Hematopoietic multipotent progenitor cell treated with erythropoietin and hydrocortisone succinate and interleukin-3 and kit ligand, for 4 days (in vitro differentiated cells): ENCODE measurements around the gene PARD3.

Experiments used
- DNase-seq: peaks from one replicate; pipeline ENCODE4 v3.0.0-alpha.2; 2015

PARD3 gene

DNA sequence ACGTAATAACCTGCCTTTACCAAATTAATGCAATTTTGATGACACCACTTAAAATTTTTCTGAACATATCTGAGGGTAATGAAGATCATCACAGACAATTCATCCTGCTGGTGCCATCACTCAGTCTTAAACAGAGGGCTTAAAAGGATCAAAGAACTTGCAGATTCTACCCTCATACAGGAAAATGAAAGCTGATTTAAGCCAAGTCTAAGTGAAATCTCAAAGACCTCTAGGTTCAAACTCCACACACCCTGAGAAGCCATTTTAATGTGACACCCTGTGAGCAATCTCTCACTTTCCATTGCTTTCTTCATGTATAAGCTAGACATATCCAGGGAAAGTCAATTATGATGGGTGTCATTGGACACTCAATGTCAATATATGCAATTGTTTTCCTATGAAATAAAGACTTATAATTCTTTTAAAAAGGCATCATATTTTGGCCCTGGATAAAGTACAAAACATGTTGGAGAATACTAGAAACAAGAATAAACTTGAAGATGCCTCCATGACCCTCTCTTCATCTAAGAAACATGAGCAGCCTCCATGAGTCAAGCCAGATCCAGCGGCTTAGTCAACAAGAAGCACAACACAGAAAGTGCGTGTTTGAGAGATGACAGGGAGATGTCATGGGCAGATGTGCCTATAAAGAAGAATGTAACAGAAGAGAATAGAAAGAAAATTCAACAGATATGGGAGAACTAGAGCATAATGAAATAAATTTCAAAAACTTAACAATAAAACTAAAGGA, 291.9 kb downstream of the PARD3 start:
- no peak for DNase-seq

DNA sequence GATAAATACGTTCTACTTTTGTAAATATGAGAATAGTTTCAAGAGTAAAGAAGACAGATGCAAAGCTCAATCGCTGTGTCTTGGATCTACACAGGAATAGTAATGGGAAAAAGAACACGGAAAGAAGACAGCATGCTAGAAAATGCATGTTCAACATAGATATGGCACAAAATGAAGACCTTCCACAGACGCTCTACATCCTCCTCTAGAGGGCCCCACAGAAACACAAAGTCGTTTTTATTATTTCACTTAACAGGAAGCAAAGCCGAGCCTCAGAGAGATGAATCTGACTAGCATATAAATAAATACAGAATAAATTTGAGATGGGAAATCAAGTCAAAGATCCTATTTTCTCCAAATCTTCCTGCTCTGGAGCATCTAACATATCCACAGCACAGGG, 292.6 kb downstream of the PARD3 start:
- peak; percentile 61 for DNase-seq

DNA sequence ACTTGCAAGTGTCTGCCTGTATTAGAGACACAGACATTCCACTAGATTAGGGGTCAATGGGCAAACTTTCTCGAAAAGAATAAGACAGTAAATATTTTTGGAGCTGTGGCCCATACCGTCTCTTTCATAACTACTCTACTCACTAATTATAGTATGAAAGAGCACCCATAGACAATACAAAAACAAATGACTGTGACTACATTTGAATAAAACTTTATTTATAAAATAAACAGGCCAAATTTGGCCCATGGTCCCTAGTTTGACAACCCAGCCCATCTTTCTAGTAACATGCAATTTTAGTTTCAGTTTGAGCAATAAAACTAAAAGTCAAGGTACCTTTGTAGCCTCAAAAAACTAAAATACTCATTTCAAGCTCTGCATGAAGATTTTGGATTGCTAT, 294.6 kb downstream of the PARD3 start:
- DNase-seq = no peak

DNA sequence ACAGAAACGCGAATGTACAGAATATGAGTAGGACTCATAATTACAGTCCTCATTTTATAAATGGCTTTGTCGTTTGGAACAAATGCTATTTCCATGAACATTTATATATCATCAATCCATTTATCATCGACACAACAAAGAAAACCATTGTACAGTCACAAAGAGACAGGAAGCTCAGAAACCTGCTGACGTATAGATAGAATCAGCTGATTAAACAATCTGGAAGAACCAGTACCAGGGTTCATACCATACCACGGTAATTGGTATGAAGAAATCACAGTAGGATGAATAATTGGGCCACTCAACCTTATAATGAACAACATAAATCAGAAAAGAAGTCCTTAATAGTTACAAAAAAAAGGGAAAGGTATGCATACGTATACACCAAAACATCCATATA, 295.0 kb downstream of the PARD3 start:
- DNase-seq = no peak

DNA sequence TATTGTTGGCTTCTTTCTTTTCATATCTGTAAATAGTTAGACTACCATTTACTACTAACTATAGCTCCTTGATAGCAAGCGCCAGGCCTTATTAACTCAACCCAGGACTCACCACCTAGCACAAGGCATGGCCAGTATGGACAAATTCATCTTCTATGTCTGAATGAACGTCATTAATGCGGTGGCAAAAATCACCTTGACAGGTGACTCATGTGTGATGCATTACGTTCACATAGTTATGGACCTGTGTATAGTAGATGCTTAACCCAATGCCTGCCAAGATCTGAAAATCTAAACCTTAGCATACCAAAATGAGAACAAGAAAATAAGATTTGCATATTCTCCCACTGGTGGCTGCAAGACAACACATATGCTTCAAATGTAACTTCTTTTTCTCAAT, 300.8 kb downstream of the PARD3 start:
- no peak for DNase-seq

DNA sequence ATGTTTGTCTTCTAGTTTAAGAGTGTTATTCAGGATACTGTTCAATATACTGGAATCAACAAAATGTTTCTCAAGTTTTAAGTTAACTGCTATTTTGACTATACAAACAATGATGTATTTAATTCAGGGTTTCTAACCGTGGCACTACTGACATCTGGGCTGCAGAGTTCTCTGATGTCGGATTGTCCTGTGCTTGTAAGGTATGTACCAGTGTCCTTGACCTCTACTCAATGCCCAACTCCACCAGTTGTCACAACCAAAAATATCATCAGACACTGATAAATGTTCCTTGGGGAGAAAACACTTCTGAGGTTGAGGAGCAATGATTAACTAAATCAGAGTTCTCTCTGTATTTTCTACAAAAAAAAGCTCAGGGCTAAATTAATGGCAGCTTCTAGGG, 301.5 kb downstream of the PARD3 start:
- DNase-seq = no peak

DNA sequence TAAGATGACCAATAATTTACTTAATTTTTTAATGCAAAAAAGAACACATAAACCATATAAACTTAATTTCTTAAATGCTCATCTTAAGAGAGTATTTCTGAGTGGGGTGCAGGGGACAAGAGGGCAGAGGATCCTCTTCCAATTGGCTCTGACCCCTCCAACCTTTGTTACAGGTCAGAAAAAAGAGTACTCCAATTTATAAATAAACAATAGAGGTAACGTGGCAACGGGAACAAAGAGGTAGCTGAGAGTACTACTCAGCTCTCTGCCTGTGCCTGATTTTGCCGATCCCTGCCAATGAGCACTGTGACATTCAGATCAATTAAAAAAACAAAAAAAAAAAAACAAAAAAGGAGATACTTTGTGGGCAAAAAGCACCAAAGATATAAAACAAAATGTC, 307.9 kb downstream of the PARD3 start:
- no peak for DNase-seq

DNA sequence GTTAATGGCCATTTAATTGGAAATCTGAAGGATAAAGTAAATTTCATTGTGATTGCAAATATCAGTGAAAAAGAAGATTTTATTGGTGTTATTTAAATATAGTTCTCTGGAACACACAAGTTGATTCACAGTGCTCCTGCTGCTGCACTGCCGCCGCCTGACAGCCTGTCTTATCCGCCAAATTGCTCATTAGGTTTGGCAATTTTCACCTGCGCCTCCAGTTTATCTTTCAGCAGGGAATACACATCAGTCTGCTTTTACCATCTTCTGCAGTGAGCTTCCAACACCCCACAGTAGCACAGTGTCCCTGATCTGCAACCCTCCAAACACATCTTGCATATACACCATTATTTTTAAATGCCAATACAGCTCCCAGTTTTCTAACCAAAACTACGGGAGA, 308.3 kb downstream of the PARD3 start:
- no peak for DNase-seq

DNA sequence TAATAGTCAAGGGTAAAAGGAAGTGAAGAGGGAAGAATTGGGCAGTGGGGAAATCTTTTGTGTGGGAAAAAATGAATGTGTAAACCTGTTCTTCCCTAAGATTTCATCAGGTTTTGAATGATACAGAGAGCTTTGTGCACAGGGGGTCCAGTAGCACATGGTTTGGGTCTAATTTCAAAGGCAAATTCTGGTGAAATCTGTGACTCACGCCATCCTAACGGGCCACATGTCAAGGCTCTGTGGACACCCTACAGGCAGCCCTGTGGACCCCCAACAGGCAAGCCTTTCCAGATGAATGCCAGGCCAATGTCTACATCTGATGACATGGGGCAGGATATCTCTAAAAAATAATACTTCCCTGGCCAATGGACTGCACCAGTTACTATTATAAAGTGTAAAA, 309.8 kb downstream of the PARD3 start:
- no peak for DNase-seq

DNA sequence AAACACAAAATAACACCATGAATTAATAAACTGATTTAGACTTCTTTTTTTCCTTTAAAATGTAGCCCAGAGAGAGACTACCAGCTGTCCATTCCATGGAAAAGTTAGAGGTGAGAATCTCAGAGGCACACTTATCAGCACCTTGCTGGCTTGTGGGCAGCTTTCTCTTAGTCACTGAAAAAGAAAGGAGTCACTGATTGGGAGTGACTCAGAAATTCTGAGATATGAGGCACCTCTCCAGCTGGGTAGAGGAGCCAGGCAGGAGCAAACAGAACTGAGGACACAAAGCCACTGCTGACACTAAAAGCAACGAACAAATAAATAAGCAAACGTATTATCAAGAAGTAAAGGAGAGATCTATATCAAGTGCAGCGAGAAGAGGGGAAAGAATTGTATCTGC, 310.6 kb downstream of the PARD3 start:
- DNase-seq = no peak

DNA sequence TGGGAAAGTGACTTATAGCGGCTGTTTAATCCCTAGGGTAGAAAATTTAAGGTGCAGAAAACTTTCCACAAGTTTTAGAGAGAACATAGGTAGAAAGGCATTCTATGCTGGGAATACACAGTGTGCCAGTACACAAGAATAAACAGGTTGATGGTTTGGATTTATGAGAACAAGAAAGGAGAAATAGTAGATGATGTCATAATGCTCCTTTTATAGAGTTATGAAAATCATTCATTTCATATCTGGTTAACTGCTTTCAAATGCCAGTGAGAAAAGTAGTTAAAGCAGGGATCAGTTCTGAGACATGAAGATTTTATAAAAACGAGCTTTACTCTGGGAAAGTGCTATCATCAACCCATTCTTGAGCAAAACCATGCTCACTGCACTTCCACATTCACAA, 311.4 kb downstream of the PARD3 start:
- DNase-seq = no peak

DNA sequence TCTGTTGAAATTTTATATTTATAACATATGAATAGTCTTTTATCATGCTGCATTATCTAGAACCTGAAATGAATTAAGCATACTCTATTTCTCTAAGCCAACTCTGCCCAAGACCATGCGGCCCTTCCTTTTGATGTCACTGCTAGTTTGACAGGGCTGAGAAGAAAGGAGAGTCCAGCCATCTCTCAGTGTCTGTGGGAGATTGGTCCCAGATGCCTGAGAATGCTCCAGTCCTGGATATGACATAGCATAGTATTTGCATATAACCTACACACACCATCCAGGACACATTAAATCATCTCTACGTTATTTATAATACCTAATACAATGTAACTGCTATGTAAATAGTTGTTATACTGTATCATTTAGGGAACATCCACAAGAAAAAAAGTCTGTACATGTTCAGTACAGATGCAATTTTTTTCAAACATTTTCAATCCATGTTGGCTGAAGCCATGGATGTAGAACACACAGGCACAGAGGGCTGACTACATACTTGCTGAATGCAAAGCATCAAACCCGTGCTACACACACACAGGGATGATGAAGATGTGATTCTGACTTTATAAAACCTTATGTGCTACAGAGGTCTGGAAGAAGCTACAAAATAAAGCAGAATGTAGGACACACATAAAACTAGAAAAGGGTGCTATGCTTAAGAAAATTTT, 315.4 kb downstream of the PARD3 start:
- no peak for DNase-seq

DNA sequence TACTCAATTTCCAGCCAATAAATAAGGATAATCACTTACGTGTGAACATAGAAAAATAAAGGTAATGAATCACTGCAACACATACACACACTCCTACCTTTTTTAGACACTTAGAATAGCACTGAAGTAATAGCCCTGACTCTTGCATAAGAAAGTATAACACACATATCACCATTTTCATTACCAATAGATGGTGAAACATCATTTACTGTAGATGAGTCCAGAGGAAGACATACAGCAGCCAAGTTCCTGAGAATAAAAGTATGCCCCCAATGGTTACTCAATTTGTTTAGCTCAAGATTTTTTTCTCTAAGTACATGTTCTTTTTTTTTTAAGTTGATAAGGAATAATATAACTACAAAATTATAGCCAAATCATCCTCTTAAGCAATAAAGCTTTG, 316.3 kb downstream of the PARD3 start:
- DNase-seq = no peak

DNA sequence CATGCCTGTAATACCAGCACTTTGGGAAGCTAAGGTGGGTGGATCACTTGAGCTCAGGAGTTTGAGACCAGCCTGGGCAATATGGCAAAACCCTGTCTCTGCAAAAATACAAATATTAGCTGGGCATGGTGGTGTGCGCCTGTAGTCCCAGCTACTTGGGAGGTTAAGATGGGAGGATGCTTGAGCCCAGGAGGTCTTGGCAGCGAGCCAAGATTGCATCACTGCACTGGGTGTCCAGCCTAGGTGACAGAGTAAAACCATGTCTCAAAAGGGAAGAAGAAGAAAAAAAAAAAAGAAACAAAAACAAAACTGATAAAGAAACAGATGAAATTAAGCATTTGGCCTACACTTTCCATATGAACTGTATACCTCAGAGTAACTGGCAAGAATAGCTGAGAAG, 319.2 kb downstream of the PARD3 start:
- no peak for DNase-seq

DNA sequence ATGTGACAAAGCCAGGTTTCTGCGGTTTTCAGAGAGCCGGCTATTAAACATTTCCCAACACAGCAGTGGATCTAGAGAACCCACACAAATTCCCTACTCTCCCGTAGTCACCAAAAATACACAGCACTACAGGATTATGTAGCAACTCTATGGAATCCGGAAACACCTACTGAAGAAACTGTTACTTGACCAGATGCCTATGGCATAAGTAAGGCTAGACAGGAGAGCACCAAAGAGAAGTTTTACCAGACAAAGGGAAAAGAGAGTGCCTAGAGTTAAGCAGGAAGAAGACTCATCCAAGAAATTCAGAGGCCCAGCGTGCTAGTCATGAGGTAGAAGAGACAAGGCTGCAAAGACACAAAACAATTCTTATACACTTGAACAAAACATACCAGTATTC, 321.1 kb downstream of the PARD3 start:
- no peak for DNase-seq

DNA sequence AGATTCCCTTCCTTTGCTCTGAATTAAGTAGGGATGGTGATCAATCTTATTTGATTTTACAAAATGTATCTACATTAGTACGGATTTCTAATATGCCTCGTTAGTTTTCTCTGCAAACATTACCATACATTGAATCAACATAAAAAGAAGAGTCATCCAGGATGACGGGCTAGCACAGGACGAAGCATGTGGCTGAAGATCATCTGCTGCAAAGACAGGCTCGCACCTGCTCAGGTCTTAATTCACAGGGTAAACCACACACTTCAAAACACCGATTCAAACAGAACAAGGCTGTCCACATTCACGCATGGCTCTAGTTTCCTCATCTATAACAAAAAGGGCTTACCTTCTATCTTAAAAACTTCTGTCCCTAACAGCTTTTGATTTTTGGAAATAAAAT, 323.0 kb downstream of the PARD3 start:
- no peak for DNase-seq

DNA sequence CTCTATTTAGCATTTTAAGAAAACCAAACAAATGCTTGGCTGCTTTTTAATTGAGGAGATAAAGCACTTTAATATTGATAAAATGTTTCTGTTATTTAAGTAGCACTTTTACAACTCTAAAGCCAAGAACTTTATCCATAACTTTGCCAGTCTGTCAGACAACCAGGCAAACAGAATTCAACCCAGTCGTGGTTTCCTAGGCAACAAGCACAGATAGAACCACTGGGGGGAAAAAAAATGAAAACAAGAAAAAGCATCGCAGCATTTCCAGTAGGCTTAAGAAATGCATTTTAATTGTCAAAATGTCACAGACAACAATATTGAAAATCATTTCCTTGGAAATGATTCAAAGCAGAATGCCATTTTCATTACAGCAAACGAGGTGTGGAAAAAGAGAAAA, 323.4 kb downstream of the PARD3 start:
- DNase-seq = no peak

DNA sequence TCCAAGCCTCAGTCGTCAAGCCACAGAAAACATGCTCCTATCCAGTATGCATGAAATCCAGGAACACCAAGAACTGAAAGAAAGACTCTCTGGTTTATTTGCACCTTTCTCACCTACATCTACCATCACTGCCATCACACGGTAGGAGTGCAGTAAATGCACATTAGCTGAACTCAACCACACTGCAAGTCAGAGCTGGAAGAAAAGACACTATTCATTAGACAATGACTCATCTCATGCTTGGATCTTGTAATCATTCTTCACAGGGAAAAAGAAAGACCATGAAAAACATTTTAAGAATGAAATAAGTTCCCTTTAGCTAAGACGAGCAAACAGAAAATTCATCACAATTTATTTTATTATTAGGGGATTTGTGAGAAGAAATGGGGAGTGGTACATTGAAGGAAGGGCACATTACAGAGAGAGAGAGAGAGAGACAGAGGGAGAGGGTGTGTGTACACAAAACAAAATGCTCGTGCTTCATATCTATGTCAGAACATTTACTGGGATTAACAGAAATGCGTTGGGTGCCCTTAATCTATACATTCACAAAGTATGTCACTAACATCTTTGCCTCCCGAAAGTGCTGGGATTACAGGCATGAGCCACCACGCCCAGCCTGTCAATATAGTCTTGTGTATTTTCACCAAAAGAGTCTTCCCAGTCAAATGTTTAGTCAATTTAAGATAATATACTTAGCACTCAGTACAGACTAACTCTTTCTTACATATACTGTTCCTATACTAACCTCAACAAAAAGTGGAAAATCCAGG, 324.9 kb downstream of the PARD3 start:
- DNase-seq = no peak

DNA sequence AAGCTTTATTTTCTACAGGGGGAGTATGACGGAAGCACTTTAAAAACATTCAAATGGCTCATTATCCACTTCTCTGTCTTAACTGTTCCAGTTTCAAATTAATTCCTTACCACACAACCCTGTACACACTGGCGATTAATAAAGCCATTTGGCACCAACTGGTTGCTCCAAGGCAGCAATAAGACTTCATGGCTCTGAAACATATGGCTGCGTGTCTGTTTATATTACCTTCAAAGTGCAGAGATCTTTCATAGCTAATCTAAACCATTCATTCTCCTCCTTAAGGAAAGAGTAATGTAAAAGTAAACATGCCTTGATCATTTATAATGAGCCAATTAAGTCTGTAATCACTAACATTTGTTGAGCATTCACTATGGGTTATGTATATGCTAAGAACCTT, 325.7 kb downstream of the PARD3 start:
- no peak for DNase-seq

DNA sequence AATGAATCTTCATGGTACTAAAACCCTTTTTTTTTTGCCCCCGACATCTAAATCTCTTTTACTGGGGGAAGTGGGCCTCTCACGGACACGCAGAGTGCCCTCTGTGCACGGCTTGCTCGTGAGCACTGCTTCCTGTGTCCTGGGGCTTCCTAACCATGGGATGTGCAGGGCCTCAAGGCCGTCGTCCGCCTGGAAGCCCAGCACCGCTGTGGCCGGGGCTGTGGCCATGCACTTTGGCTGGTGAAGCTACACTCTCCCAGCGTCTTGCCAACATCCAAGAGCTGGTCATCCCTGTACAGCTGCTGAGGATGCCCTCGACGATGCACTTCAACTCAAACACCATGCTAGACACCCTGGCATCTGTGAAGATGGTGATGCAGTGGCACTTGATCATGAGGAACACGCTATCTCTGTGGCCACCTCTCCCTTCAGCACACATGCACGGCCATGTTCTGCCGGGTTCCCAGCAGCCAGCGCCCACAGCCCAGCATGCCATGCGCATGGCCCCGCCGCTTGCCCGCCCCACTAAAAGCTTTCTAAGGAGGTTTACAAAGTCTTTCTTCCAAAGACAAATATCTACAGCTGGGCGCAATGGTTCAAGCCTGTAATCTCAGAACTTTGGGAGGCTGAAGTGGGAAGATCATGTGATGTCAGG, 326.5 kb downstream of the PARD3 start:
- DNase-seq = no peak

DNA sequence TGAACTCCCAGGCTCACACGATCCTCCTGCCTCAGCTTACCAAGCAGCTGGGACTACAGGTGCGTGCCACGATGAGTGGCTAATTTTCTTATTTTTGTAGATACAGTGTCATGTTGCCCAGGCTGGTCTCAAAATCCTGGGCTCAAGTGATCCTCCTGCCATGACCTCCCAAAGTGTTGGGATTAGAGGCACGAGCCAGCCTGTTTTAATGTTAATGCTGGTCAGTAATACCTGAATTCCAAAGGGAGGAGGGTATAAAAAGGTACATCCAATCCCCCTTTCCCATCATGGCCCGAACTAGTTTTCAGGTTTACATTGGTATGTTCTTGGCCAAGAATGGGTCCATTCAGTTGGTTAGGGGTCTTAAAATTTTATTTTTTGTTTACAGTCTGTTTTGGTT, 329.1 kb downstream of the PARD3 start:
- no peak for DNase-seq

DNA sequence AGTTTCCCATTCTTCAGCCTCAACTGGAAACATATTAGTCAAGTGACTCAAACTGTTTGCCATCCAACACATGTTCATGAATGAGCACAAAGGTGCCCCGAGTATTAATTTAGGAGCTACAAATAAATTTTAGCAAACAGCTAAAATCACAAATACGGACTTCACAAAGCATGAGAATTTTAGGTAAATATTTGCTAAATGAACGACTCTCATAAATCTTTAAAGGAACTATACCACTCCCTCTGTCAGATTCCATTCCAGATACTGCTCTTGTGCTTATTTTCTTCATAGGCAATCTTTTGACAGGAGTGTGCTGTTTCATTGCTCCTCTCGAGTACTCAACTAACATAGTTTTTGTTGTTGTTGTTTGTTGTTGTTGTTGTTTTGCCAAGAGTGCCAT, 330.9 kb downstream of the PARD3 start:
- no peak for DNase-seq

DNA sequence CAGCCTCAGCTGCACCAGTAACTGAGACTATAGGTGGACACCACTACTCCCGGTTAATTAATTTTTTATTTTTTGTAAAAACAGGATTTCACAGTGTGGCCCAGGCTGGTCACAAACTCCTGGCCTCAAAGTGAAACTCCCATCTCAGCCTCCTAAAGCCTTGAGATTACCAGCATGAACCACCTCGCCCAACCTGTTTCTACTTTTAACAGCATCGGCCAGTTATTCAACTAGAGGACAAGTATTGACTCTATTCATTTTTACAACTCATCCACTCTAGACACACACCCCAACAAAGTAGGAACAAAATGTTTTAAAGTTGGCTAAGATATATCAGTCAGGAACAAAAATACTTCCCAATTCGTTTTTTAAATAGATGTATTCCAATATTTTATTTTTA, 334.8 kb downstream of the PARD3 start:
- no peak for DNase-seq
